Bronchial epithelial cell (primary cell): ENCODE results near the gene CD151. TPM values are rescaled to one million over a fixed set of nuclear protein-coding genes. Genes with fewer than 3 reads are reported as not detected.

Experiments used
- DNase-seq: peaks from one replicate; pipeline ENCODE4 v3.0.0-alpha.2; 2010; ENCODE audit warnings: low read depth
- FAIRE-seq: peaks from 2 replicates; lab custom pipeline; 2011; peaks lifted over from hg19 to GRCh38; lab: Jason Lieb, UNC
- H3K27me3 ChIP-seq: 2 replicates; pipeline ENCODE4 v1.5.1; 2011; ENCODE audit warnings: low read length; ENCODE audit not compliant: control insufficient read depth, insufficient read depth
- H3K36me3 ChIP-seq: 2 replicates; pipeline ENCODE4 v1.5.1; 2011; ENCODE audit warnings: low read length; ENCODE audit not compliant: control insufficient read depth, insufficient read depth
- H3K4me3 ChIP-seq: 2 replicates; pipeline ENCODE4 v1.5.1; 2011; ENCODE audit warnings: mild to moderate bottlenecking, low read depth, low read length, control low read depth
- total RNA-seq: library from RNA; depleted of rRNA; stranded (reverse); fragments of >200 nt; gene quantifications from 2 replicates; pipeline ENCODE4 v1.2.1, GENCODE V29; 2014
- TF ChIP-seq, protein P1 (sequence below): IDR thresholded peaks from 2 replicates; pipeline ENCODE4 v1.5.1; 2011; ENCODE audit warnings: mild to moderate bottlenecking, moderate library complexity, low read length, control low read depth, inconsistent platforms; ENCODE audit not compliant: insufficient read depth, severe bottlenecking

CD151 gene
- total RNA-seq, 1 donor from 2014 or later, result 324 TPM

- TF ChIP-seq, protein P1, sequence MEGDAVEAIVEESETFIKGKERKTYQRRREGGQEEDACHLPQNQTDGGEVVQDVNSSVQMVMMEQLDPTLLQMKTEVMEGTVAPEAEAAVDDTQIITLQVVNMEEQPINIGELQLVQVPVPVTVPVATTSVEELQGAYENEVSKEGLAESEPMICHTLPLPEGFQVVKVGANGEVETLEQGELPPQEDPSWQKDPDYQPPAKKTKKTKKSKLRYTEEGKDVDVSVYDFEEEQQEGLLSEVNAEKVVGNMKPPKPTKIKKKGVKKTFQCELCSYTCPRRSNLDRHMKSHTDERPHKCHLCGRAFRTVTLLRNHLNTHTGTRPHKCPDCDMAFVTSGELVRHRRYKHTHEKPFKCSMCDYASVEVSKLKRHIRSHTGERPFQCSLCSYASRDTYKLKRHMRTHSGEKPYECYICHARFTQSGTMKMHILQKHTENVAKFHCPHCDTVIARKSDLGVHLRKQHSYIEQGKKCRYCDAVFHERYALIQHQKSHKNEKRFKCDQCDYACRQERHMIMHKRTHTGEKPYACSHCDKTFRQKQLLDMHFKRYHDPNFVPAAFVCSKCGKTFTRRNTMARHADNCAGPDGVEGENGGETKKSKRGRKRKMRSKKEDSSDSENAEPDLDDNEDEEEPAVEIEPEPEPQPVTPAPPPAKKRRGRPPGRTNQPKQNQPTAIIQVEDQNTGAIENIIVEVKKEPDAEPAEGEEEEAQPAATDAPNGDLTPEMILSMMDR, result no peak
- no peak for DNase-seq
- Histone ChIP-seq H3K27me3 (peaks cover 2% of the 10 kb centered on the region), H3K36me3 (peaks cover 18% of the 10 kb centered on the region), H3K4me3 (no peak overlapping the region)
- FAIRE-seq, result no peak
Measured at GRCh38 chr11:826227-826621, 6.5 kb upstream of the CD151 start.

DNA sequence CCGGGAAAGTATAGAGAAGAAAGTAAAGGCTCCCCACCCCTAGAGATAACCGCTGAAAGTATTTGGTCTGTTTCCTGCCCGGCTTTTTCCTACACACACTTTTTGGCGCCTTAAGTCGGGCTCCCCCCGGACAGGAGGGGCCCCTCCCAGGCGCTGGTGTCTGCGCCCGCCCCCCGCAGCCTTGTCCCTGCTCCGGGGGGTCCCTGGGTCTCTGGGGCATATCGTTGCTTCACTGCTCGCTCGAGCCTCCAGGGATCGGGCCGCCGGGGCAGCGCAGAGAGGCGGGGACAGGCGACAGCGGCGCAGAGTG lies 6.0 kb upstream of the CD151 start:
- DNase-seq (no peak), FAIRE-seq (no peak)
- H3K4me3 ChIP-seq, result peak overlapping the region; percentile 29
- TF ChIP-seq, protein P1, result no peak
- peaks cover 16% of the 10 kb centered on the region for H3K36me3 ChIP-seq
- peaks cover 2% of the 10 kb centered on the region for H3K27me3 ChIP-seq

DNA sequence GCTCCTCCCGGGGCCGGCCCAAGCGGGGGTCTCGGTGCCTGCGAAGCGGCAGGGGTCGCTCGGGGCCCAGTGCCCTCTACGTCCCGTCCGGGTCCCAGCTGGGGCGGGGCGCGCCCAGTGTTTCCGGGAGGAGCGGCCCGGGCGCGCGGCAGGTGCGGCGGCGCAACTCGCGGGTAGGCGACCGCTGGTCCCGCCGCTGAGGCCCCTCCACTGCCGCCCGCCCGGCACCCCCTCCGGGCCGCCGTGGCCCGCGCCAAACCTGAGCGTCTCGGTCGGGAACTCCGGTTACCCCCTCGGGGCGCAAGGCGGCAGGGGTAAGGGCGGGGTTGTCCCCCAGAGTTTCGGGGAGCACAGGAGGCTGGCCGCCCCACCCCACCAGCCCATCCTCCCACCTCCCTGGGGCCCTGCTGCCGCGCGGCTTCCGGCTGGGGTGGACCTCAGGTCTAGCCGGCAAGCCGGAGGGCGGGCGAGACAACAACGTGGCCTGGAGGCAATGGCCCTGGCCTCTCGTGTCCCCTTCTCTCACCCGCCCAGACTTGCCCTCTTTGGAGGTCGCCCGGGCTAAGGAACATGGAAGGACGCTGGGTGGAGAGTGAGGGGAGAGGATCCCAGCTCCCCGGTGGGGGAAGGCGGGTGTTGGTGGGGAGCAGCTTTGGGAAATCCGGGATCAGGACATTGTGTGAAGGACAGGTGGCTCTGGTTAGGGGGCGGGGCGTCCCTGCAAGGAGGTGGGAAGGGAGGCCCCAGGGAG lies 5.4 kb upstream of the CD151 start:
- H3K27me3 ChIP-seq, result peaks cover 2% of the 10 kb centered on the region
- DNase-seq (no peak), FAIRE-seq (no peak)

DNA sequence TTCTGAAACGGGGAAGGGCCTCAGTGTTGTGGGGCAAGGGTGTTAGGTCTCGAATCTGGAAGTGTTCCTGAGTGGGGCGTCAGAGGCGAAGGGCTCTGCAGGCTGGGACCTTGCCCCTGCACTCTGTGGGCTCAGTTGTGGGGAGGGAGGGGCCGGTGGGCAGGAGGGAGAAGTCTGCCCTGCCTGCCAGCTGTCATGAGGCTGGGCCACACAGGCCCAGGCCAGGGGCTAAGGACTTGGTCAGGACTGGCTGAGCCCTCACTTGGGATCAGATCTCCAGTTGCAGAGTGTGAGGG lies 4.9 kb upstream of the CD151 start, which contains the start of gene CRACR2B:
Gene CRACR2B, plus strand, starts transcription at position 23 of the 296 bp plus-strand sequence. CDS start 689 bp downstream, outside the sequence.
- no peak for DNase-seq
- peaks cover 9% of the 10 kb centered on the region for H3K36me3 ChIP-seq
- TF ChIP-seq, protein P1, result no peak
- peaks cover 2% of the 10 kb centered on the region for H3K27me3 ChIP-seq
- no peak for FAIRE-seq
- H3K4me3 ChIP-seq, result peak within 1 kb of the TSS; percentile 29

More for the DNA sequence above, 5.4 kb upstream of the CD151 start:
- H3K4me3 ChIP-seq, result peak overlapping the region; percentile 29
- peaks cover 12% of the 10 kb centered on the region for H3K36me3 ChIP-seq
- TF ChIP-seq, protein P1, result no peak

- TF ChIP-seq, protein P1, result no peak
- FAIRE-seq, result no peak
- Histone ChIP-seq H3K4me3 (no peak overlapping the region), H3K36me3 (peaks cover 7% of the 10 kb centered on the region), H3K27me3 (peaks cover 2% of the 10 kb centered on the region)
- DNase-seq, result no peak
Measured at GRCh38 chr11:828506-829175, 4.1 kb upstream of the CD151 start.
